SKM-1 (cell line): ENCODE data around the gene NCAN.
"Not testable (repeated sequence)": the region's sequence is repeated elsewhere in the genome, so short reads cannot be mapped to it uniquely, and the experiment has no call there.

Experiments
- DNase-seq: peaks from one replicate; lab custom pipeline; 2025; ENCODE audit not compliant: unreplicated experiment; lab: John Stamatoyannopoulos, UW

NCAN gene

GRCh38 chr19:19223636-19224035 lies 11.9 kb downstream of the NCAN start:
- no peak for DNase-seq

- DNase-seq, result no peak
These were observed 12.5 kb downstream of the NCAN start for GRCh38 chr19:19224150-19224851.

- peak; percentile 28 for DNase-seq
These were observed 13.2 kb downstream of the NCAN start for GRCh38 chr19:19224852-19225494.

GRCh38 chr19:19226204-19226603 lies 14.4 kb downstream of the NCAN start:
- no peak for DNase-seq

GRCh38 chr19:19226663-19227062 lies 14.9 kb downstream of the NCAN start:
- DNase-seq, result no peak

- no peak for DNase-seq
These were observed 15.5 kb downstream of the NCAN start for GRCh38 chr19:19227217-19227616.

- no peak for DNase-seq
These were observed 17.9 kb downstream of the NCAN start for GRCh38 chr19:19229701-19230100.

- DNase-seq, result no peak
These were observed 19.2 kb downstream of the NCAN start for GRCh38 chr19:19230999-19231398.

- no peak for DNase-seq
These were observed 20.5 kb downstream of the NCAN start for GRCh38 chr19:19232261-19232721.

GRCh38 chr19:19234220-19234816 lies 22.6 kb downstream of the NCAN start:
- DNase-seq, result no peak

- DNase-seq, result no peak
These were observed 24.4 kb downstream of the NCAN start for GRCh38 chr19:19236173-19236572.

GRCh38 chr19:19238126-19238894 lies 26.6 kb downstream of the NCAN start:
- DNase-seq, result no peak

- no peak for DNase-seq
These were observed 27.9 kb downstream of the NCAN start for GRCh38 chr19:19239675-19240074.

GRCh38 chr19:19240476-19240875 lies 28.7 kb downstream of the NCAN start:
- no peak for DNase-seq

GRCh38 chr19:19250196-19250801 lies 38.5 kb downstream of the NCAN start:
- no peak for DNase-seq

- DNase-seq, result not testable (repeated sequence)
These were observed 41.7 kb downstream of the NCAN start for GRCh38 chr19:19253409-19253808.

GRCh38 chr19:19256072-19256969 lies 44.6 kb downstream of the NCAN start:
- peak; percentile 37 for DNase-seq

- DNase-seq, result no peak
These were observed 45.4 kb downstream of the NCAN start for GRCh38 chr19:19257137-19257536.

- DNase-seq, result no peak
These were observed 46.3 kb downstream of the NCAN start for GRCh38 chr19:19257836-19258588.
